Suprapubic skin (tissue), 3 donors: ENCODE results near the gene ACER3.

Experiments
- CTCF ChIP-seq, 2 donors: fragments of 200-600 bp in 1 of 2; fragments of 450-650 bp in 1 of 2; sonication (generic) in 1 of 2; IDR thresholded peaks; one replicate each; pipeline ENCODE4 v1.5.1; 2016 to 2019; ENCODE audit warnings: antibody characterized with exemption in 2 of 2, mild to moderate bottlenecking in 1 of 2, moderate library complexity in 1 of 2
- POLR2A ChIP-seq, 2 donors: fragments of 450-650 bp; IDR thresholded peaks; one replicate each; pipeline ENCODE4 v1.6.1; 2017; ENCODE audit warnings: antibody characterized with exemption in 2 of 2, mild to moderate bottlenecking in 2 of 2, moderate library complexity in 2 of 2

GRCh38 chr11:76910620-76911414 lies 50.1 kb downstream of the ACER3 start:
- TF ChIP-seq CTCF (IDR thresholded peaks at IDR 0.05) (no peak), POLR2A (IDR thresholded peaks at IDR 0.05) (no peak)
